HG03342 (cell line): ENCODE measurements around the gene ZNF276.
"Not testable (repeated sequence)": the region's sequence is repeated elsewhere in the genome, so short reads cannot be mapped to it uniquely, and the experiment has no call there.

Source experiments
- ATAC-seq: cut with Tn5 transposase; IDR thresholded peaks from one replicate; pipeline ENCODE4 v1.9.1; 2021; ENCODE audit warnings: mild to moderate bottlenecking, moderate library complexity; ENCODE audit not compliant: unreplicated experiment

ZNF276 gene

GRCh38 chr16:89733792-89734191 lies 12.5 kb downstream of the ZNF276 start:
- no peak for ATAC-seq

- ATAC-seq: no peak
These were observed 15.2 kb downstream of the ZNF276 start for GRCh38 chr16:89736554-89736953.

GRCh38 chr16:89737341-89738071 lies 16.2 kb downstream of the ZNF276 start:
- no peak for ATAC-seq

- no peak for ATAC-seq
These were observed 16.7 kb downstream of the ZNF276 start for GRCh38 chr16:89738072-89738377.

- ATAC-seq: no peak
These were observed 17.4 kb downstream of the ZNF276 start for GRCh38 chr16:89738538-89739317.

GRCh38 chr16:89739383-89739782 lies 18.0 kb downstream of the ZNF276 start:
- ATAC-seq: no peak

- no peak for ATAC-seq
These were observed 20.1 kb downstream of the ZNF276 start for GRCh38 chr16:89741342-89742014.

GRCh38 chr16:89742948-89743347 lies 21.6 kb downstream of the ZNF276 start:
- no peak for ATAC-seq

- no peak for ATAC-seq
These were observed 23.5 kb downstream of the ZNF276 start for GRCh38 chr16:89744813-89745212.

GRCh38 chr16:89746043-89746442 lies 24.7 kb downstream of the ZNF276 start:
- no peak for ATAC-seq

GRCh38 chr16:89748076-89748475 lies 26.7 kb downstream of the ZNF276 start:
- ATAC-seq: no peak

GRCh38 chr16:89748921-89749320 lies 27.6 kb downstream of the ZNF276 start:
- ATAC-seq: no peak

- ATAC-seq: no peak
These were observed 28.3 kb downstream of the ZNF276 start for GRCh38 chr16:89749637-89750036.

GRCh38 chr16:89759746-89760340 lies 38.5 kb downstream of the ZNF276 start:
- no peak for ATAC-seq

GRCh38 chr16:89761304-89761922 lies 40.1 kb downstream of the ZNF276 start:
- ATAC-seq: no peak

- peak; percentile 92 for ATAC-seq
These were observed 43.4 kb downstream of the ZNF276 start for GRCh38 chr16:89764711-89765201.

GRCh38 chr16:89765292-89765830 lies 44.0 kb downstream of the ZNF276 start:
- ATAC-seq: no peak

GRCh38 chr16:89770367-89770766 lies 49.0 kb downstream of the ZNF276 start:
- ATAC-seq: no peak

- ATAC-seq: no peak
These were observed 53.9 kb downstream of the ZNF276 start for GRCh38 chr16:89775223-89775622.

- not testable (repeated sequence) for ATAC-seq
These were observed 56.9 kb downstream of the ZNF276 start for GRCh38 chr16:89778211-89778610.
